NCI-H748 treated with DMSO at 0.1 percent for 48 hours (cell line): ENCODE results near the gene SBSN.

Experiments
- DNase-seq: peaks from one replicate; lab custom pipeline; 2025; lab: John Stamatoyannopoulos, UW

SBSN gene, protein sequence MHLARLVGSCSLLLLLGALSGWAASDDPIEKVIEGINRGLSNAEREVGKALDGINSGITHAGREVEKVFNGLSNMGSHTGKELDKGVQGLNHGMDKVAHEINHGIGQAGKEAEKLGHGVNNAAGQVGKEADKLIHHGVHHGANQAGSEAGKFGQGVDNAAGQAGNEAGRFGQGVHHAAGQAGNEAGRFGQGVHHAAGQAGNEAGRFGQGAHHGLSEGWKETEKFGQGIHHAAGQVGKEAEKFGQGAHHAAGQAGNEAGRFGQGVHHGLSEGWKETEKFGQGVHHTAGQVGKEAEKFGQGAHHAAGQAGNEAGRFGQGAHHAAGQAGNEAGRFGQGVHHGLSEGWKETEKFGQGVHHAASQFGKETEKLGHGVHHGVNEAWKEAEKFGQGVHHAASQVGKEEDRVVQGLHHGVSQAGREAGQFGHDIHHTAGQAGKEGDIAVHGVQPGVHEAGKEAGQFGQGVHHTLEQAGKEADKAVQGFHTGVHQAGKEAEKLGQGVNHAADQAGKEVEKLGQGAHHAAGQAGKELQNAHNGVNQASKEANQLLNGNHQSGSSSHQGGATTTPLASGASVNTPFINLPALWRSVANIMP

DNA sequence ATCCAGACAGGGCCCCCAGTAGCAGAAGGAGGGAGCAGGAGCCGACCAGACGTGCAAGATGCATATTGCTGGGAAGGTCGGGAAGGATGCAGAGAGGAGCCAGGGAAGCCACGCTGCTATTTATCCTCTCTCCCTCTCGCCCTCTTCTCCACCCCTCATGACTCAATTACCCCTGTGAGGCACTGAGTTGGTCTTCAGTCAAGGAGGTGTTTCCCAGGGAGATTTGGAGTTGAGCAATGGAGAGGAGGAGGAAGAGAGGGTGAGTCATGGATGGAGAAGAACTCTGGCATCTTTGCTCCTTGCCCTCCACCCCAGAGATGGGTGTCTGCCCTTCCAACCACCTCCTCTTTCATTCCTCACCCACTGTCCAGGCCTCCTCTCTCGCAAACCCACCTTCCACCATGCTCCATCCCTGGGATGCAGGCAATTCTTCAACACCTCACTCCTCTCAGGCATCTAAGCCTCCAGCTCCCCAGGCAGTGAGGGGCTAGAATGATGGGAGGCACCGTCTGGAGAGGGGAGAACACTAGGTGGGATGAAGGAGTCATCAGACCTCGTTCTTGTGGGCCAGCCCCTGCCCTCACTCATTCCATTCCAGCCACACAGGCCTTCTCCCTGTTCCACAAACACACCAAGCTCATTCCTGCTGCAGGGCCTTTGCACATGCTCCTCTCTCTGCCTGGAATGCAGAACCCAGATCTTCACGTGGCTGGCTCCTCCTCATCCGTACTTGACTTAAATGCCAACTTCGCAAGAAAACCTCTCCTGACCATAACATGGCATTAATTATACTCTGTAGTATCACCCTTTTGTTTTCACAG, at the start of gene SBSN:
Gene SBSN, minus strand, starts transcription at position 94 of the 821 bp plus-strand sequence. Its CDS starts 30 bp downstream, at position 64.
- DNase-seq: no peak

DNA sequence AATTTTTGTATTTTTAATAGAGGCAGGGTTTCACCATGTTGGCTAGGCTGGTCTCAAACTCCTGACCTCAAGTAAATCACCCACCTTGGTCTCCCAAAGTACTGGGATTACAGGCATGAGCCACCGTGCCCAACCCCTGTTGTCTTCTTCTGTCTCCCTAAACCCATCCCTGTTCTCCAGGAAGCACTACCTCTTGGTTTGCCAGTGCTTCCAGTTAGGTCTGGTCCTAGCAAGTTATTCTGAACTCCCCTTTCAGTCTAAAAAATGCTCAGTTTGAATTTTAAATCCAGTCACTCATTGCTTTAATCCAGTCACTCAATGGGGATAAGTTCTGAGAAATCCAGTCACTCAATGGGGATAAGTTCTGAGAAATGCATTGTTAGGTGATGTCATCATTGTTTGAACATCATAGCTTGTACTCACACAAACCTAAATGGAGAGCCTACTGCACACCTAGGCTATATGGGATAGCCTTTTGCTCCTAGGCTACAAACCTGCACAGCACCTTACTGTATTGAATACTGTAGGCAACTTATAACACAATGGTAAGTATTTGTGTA, 43.4 kb upstream of the SBSN start:
- DNase-seq: no peak

- DNase-seq: no peak
These were observed 41.2 kb upstream of the SBSN start for GRCh38 chr19:35569281-35569781.

DNA sequence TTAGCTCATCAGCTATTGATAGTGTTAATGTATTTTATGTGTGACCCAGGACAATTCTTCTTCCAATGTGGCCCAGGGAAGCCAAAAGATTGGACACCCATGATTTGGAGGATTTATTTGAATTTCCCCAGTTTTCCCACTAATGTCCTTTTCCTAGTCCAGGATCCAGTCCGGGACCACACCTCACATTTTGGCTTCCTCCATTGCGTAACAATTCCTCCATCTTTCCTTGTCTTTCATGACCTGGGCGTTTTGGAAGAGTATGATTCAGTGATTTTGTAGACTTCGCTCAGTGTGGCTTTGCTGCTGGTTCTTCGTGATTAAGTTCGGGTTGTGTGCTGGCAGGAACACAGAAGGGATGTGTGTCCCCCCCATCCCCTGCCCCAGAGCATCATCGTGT, 38.6 kb upstream of the SBSN start:
- DNase-seq: no peak

DNA sequence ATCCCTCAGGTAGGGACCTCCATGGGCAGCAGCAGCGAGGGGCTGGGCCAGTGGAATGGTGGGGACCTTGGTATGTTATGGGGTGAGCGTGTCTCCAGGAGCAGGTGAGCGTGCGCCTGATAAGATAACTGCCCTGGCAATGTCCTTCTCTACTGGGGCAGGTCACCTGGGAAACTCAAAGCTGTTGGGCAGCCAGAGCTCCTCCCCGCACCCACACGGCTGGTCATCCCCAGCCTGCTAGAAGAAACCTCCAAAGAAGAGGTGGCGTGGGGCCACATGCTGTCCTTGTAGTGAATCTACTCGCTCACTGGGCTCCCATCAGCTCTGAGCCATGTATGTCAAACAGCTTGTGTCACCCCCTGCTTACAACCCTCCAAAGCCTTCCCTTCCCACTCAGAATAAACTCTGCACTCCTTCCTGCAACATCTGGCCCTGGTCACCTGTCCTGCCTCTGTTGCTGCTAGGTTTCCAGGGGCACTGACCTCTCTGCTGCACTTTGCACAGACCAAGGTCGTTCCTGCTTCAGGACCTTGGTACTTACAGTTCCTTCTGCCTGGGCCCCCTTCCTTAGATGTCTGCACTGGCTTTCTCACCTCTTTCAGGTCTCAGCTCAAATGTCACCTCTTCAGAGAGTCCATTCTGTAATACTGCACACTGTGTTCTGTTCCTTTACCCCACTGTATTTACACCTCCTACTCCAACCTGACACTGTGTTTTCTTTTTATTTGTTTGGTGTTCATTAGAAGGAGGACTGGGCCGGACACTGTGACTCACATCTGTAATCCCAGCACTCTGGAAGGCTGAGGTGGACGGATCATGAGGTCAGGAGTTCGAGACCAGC, 37.1 kb upstream of the SBSN start:
- DNase-seq: no peak

GRCh38 chr19:35563207-35563829, 35.2 kb upstream of the SBSN start, which contains the start of gene ATP4A:
ATP4A (minus strand) TSS chr19:35563658; CDS start chr19:35563629, 29 bp downstream.
- no peak for DNase-seq

GRCh38 chr19:35562776-35563175, 34.7 kb upstream of the SBSN start:
- no peak for DNase-seq

GRCh38 chr19:35562336-35562735, 34.2 kb upstream of the SBSN start:
- no peak for DNase-seq

GRCh38 chr19:35561436-35561835, 33.3 kb upstream of the SBSN start:
- no peak for DNase-seq

- DNase-seq: no peak
These were observed 32.6 kb upstream of the SBSN start for GRCh38 chr19:35560677-35561076.

DNA sequence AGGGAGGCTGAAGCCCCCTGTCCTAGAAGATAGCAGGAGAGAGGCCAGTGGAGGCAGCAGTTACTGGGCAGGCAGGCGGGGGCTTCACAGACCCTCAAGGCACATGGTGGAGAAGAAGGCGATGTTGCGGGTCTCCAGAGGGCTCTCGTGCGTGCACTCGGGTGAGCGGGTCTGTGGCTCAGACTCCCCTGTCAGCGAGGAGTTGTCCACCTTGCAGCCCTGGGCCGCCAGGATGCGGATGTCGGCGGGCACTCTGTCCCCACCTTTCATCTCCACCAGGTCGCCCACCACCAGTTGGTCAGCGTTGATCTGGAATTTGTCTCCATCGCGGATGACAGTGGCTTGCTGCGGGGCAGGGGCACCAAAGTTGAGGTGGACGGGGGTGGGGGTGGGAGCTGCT, 32.2 kb upstream of the SBSN start:
- DNase-seq: no peak

DNA sequence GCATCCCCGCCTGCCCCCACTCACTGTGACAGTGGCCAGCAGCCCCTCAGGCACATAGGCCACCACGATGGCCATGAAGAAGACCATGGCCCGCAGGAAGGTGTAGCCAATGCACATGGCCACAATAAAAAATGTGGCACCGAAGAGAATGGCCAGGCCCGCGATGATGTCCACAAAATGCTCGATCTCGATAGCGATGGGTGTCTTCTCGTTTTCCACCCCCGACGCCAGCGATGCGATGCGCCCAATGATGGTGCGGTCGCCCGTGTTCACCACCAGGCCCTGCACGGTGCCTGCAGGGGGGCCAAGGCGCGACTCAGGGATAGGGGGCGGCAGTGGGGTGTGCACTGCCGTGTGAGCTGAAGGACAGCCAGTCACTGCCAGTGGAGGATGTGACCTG, 31.7 kb upstream of the SBSN start:
- DNase-seq: no peak

GRCh38 chr19:35559281-35559659, 31.2 kb upstream of the SBSN start:
- no peak for DNase-seq

- DNase-seq: no peak
These were observed 30.5 kb upstream of the SBSN start for GRCh38 chr19:35558400-35559280.

GRCh38 chr19:35557539-35558399, 29.7 kb upstream of the SBSN start:
- no peak for DNase-seq

DNA sequence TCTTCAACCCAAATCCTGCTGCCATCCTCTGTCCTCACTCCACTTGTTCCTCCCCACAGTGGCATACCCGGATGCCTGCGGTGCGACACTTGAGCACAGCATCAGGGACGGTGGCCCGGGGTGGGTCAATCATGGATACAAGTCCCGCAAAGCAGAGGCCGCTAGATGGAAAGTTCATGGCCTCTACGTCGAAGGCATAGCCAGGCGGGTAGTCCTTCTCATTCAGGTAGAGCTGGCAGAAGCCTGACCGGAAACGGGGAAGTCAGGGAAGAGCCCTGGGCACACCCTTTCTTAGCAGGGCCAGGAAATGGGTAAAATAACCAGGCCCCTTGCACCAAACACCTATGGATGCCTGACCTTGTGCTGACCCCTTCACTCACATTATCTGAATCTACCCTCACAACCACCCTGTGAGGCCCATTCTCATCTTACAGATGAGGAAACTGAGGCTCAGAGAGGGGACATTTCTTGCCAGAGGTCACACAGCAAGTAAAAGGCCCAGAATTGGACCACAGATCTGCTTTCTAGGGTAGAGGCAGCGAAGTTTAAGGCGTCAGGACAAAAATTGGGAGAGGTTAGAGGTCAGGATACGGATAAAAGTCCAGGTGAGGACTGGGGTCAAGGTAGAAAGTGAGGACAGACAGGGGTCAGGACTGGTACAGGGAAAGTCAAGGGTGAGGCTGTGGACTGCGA, 28.9 kb upstream of the SBSN start:
- DNase-seq: no peak

DNA sequence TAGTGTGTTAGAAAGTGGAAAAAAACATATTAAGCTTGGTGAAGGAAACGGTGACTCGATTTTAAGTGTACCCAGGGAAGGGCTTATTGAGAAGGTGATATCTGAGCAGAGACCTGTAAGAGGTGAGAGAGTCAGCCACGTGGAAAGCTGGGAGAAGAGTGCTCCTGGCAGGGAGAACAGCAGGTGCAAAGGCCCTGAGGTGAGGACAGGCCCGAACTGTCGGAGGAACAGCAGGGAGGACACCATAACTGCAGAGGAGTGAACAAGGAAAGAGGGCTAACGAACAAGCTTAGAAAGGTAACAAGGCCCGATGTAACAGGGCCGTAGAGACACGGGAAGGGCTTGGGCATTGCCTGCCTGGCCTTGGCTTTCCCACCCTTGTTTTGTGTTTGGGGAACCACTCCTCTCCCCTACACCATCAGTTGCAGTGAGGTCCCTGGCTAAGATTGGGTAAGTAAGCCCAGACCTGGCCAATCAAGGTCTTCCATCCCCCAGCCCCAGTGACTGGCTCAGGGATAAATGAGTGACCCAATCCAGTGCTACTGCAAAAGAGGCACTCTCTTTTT, 28.0 kb upstream of the SBSN start:
- no peak for DNase-seq
